ENCODE results near the gene EDARADD.
A peak's percentile ranks its signal among the peaks of the same experiment; 100 is the strongest.

EDARADD gene

DNA sequence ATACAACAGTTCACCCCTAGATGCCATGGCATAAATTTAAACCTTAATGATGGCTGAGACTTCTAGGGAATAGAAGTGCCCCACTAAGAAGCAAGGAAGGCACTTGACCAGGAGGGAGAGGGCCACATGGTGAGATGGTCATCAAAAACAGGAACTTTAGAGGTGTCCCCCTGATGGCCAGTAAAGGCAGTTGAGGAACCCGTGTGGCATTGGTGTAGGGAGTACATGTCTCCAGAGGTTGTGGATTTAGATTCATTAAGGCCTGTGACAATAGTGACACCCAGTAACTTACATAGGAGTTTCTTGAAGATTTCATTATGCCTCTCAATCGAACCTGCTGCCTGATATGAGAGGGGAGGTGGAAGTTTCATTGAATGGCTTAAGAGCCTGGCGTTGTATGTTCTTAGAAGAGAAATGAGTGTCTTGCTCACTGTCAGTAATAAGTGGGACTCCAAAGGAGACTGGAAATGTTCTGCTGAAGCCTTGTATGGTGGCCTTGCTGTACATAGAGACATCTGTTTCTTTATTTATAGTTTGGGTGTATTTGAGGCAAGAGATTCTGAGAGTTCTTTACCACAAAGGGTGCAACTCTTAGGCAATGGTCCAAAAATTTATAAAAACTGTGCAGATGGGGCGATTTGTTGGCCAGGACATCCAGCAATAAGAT lies 27.9 kb downstream of the EDARADD start:
- H3K9me3 ChIP-seq (ENCODE audit: insufficient read depth, low read depth, low read length) = no peaks in the 10 kb centered on the region
- H3K4ac ChIP-seq (ENCODE audit: low read depth, low read length) = no peak overlapping the region
- no peaks in the 10 kb centered on the region for H3K79me1 ChIP-seq (ENCODE audit: low read length)
- no peak overlapping the region for H4K8ac ChIP-seq (ENCODE audit: low read depth, low read length)
- no peak overlapping the region for H3K27ac ChIP-seq (ENCODE audit: low read depth, low read length)
- H3K4me3 ChIP-seq (ENCODE audit: low read depth, low read length) = no peak overlapping the region
- DNase-seq = no peak
- H2AFZ ChIP-seq (ENCODE audit: insufficient read depth, low read length, poor library complexity) = no peak overlapping the region
- H3K23ac ChIP-seq (ENCODE audit: low read length) = no peak overlapping the region
- no peak overlapping the region for H3K18ac ChIP-seq (ENCODE audit: low read length)
- no peak overlapping the region for H2BK12ac ChIP-seq (ENCODE audit: low read length)
- no peak overlapping the region for H4K12ac ChIP-seq (ENCODE audit: low read depth, low read length)
- no CpG with 5 or more reads among the region's 4 CpGs for WGBS (ENCODE audit: extremely low coverage, insufficient coverage, insufficient read length)
- H4K91ac ChIP-seq (ENCODE audit: low read depth, low read length) = peak overlapping the region; percentile 48
- no peak overlapping the region for H3K9ac ChIP-seq (ENCODE audit: low read length)
- H3K27me3 ChIP-seq (ENCODE audit: insufficient read depth, low read length) = no peaks in the 10 kb centered on the region
- H2AK5ac ChIP-seq (ENCODE audit: low read length) = no peak overlapping the region
- no peaks in the 10 kb centered on the region for H3K36me3 ChIP-seq (ENCODE audit: control insufficient read depth in 1 of 2, insufficient read depth in 2 of 2, low read length in 2 of 2)
- H3K79me2 ChIP-seq (ENCODE audit: control insufficient read depth, insufficient read depth, low read length, poor library complexity) = no peaks in the 10 kb centered on the region
- H2BK120ac ChIP-seq (ENCODE audit: insufficient read depth, low read length, poor library complexity) = no peak overlapping the region
- H3K14ac ChIP-seq (ENCODE audit: low read length) = no peak overlapping the region
- no peak overlapping the region for H2BK5ac ChIP-seq (ENCODE audit: low read depth, low read length, poor library complexity)
- no peak overlapping the region for H3K4me2 ChIP-seq (ENCODE audit: low read length)
- H3K4me1 ChIP-seq (ENCODE audit: control insufficient read depth in 1 of 2, insufficient read depth in 2 of 2, low read length in 2 of 2) = peaks cover 0 to 2% of the 10 kb centered on the region in 2 experiments

DNA sequence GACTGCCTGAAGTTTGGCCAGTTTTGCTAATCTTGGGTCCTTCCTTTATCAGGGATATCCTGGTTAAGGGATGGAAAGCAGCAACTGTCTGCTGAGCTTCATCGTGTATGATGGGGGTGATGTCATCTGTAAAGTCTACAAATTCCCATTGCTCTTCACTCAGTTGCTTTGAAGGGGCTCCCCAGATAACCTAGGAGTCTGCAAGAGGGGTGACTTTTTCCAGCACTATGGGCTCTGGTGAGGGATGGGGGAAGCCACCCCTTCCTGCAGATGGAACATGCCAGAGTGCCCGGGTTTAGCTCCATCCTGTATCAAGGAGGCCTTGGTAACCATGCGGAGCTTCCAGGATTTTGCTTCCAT lies 28.4 kb downstream of the EDARADD start:
- Histone ChIP-seq H3K9me3 (ENCODE audit: insufficient read depth, low read depth, low read length) (no peaks in the 10 kb centered on the region), H3K27me3 (ENCODE audit: insufficient read depth, low read length) (no peaks in the 10 kb centered on the region), H2BK120ac (ENCODE audit: insufficient read depth, low read length, poor library complexity) (no peak overlapping the region), H3K4me2 (ENCODE audit: low read length) (no peak overlapping the region), H4K91ac (ENCODE audit: low read depth, low read length) (no peak overlapping the region), H2BK5ac (ENCODE audit: low read depth, low read length, poor library complexity) (no peak overlapping the region), H3K23ac (ENCODE audit: low read length) (no peak overlapping the region), H3K14ac (ENCODE audit: low read length) (no peak overlapping the region), H3K18ac (ENCODE audit: low read length) (no peak overlapping the region), H3K9ac (ENCODE audit: low read length) (no peak overlapping the region), H2AK5ac (ENCODE audit: low read length) (no peak overlapping the region), H3K79me2 (ENCODE audit: control insufficient read depth, insufficient read depth, low read length, poor library complexity) (no peaks in the 10 kb centered on the region), H3K4me3 (ENCODE audit: low read depth, low read length) (no peak overlapping the region), H3K4me1 (ENCODE audit: control insufficient read depth in 1 of 2, insufficient read depth in 2 of 2, low read length in 2 of 2) (peaks cover 0 to 2% of the 10 kb centered on the region in 2 experiments), H3K27ac (ENCODE audit: low read depth, low read length) (no peak overlapping the region), H3K79me1 (ENCODE audit: low read length) (no peaks in the 10 kb centered on the region), H2AFZ (ENCODE audit: insufficient read depth, low read length, poor library complexity) (no peak overlapping the region), H3K4ac (ENCODE audit: low read depth, low read length) (no peak overlapping the region), H4K8ac (ENCODE audit: low read depth, low read length) (no peak overlapping the region), H3K36me3 (ENCODE audit: control insufficient read depth in 1 of 2, insufficient read depth in 2 of 2, low read length in 2 of 2) (no peaks in the 10 kb centered on the region), H4K12ac (ENCODE audit: low read depth, low read length) (no peak overlapping the region), H2BK12ac (ENCODE audit: low read length) (no peak overlapping the region)
- no peak for DNase-seq
- no CpG with 5 or more reads among the region's 3 CpGs for WGBS (ENCODE audit: extremely low coverage, insufficient coverage, insufficient read length)

DNA sequence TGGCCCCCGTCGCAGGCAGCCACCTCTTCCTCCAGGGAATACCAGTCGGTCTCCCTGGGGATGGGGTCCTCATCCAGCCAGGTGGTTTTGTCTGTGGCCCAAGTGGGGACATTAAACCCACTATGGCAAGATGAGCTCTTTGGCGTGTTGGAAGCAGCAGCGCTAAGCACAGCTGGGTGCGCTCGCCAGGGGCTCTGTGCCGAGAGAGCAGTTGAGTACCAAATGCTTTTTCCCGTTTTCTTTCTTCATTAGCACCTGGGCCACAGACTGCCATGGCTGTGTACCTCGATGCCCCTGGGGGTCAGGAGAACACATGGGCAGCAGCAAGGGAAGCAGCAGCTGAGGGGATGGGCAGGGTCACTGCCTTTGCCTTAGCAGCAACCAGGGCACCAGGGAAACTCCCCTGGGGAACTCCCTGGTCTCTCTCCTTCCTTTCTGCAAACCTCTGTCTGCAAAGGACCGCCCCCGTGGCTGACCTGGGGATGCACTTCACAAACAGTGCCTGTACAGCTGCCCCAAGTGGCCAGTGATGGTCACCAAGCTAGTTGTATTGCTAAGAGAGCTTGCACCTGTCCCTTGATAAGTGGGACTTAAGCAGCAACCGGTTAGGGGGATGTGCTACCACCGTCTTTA lies 31.1 kb downstream of the EDARADD start:
- H3K4me1 ChIP-seq (ENCODE audit: control insufficient read depth in 1 of 2, insufficient read depth in 2 of 2, low read length in 2 of 2) = no peaks in the 10 kb centered on the region
- H3K9ac ChIP-seq (ENCODE audit: low read length) = no peak overlapping the region
- no peak overlapping the region for H3K18ac ChIP-seq (ENCODE audit: low read length)
- no peak overlapping the region for H3K23ac ChIP-seq (ENCODE audit: low read length)
- H3K27me3 ChIP-seq (ENCODE audit: insufficient read depth, low read length) = no peaks in the 10 kb centered on the region
- H2BK120ac ChIP-seq (ENCODE audit: insufficient read depth, low read length, poor library complexity) = no peak overlapping the region
- no peaks in the 10 kb centered on the region for H3K79me2 ChIP-seq (ENCODE audit: control insufficient read depth, insufficient read depth, low read length, poor library complexity)
- no CpG with 5 or more reads among the region's 14 CpGs for WGBS (ENCODE audit: extremely low coverage, insufficient coverage, insufficient read length)
- H3K4me2 ChIP-seq (ENCODE audit: low read length) = no peak overlapping the region
- no peak overlapping the region for H4K8ac ChIP-seq (ENCODE audit: low read depth, low read length)
- no peak overlapping the region for H3K4me3 ChIP-seq (ENCODE audit: low read depth, low read length)
- H3K14ac ChIP-seq (ENCODE audit: low read length) = no peak overlapping the region
- no peak overlapping the region for H2BK12ac ChIP-seq (ENCODE audit: low read length)
- H4K91ac ChIP-seq (ENCODE audit: low read depth, low read length) = no peak overlapping the region
- no peaks in the 10 kb centered on the region for H3K36me3 ChIP-seq (ENCODE audit: control insufficient read depth in 1 of 2, insufficient read depth in 2 of 2, low read length in 2 of 2)
- no peak overlapping the region for H2AK5ac ChIP-seq (ENCODE audit: low read length)
- H3K4ac ChIP-seq (ENCODE audit: low read depth, low read length) = no peak overlapping the region
- H4K12ac ChIP-seq (ENCODE audit: low read depth, low read length) = no peak overlapping the region
- no peaks in the 10 kb centered on the region for H3K9me3 ChIP-seq (ENCODE audit: insufficient read depth, low read depth, low read length)
- H2BK5ac ChIP-seq (ENCODE audit: low read depth, low read length, poor library complexity) = no peak overlapping the region
- H2AFZ ChIP-seq (ENCODE audit: insufficient read depth, low read length, poor library complexity) = no peak overlapping the region
- no peak for DNase-seq
- H3K27ac ChIP-seq (ENCODE audit: low read depth, low read length) = no peak overlapping the region
- H3K79me1 ChIP-seq (ENCODE audit: low read length) = no peaks in the 10 kb centered on the region

DNA sequence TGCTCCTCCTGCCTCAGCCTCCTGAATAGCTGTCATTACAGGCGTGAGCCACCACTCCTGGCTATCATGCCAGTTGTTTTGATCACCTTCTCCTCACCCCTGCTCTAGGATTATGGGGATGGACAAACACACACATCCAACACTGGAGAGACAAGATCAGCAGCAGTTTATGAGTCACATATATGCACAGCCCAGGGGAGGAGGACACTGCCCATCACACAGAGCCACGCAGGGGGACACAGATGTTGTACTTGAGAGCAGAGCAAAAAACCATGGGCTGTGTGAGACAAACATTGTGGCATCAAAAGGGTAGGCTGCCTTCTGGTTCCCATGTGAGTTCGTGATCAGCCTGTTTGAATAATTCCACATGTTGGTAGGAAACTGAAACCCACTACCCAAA lies 32.1 kb downstream of the EDARADD start:
- Histone ChIP-seq H3K23ac (ENCODE audit: low read length) (no peak overlapping the region), H3K4me3 (ENCODE audit: low read depth, low read length) (no peak overlapping the region), H2AFZ (ENCODE audit: insufficient read depth, low read length, poor library complexity) (no peak overlapping the region), H3K18ac (ENCODE audit: low read length) (no peak overlapping the region), H3K4ac (ENCODE audit: low read depth, low read length) (no peak overlapping the region), H3K27me3 (ENCODE audit: insufficient read depth, low read length) (no peaks in the 10 kb centered on the region), H4K91ac (ENCODE audit: low read depth, low read length) (no peak overlapping the region), H3K9ac (ENCODE audit: low read length) (no peak overlapping the region), H4K12ac (ENCODE audit: low read depth, low read length) (no peak overlapping the region), H3K9me3 (ENCODE audit: insufficient read depth, low read depth, low read length) (no peaks in the 10 kb centered on the region), H3K4me2 (ENCODE audit: low read length) (no peak overlapping the region), H3K79me2 (ENCODE audit: control insufficient read depth, insufficient read depth, low read length, poor library complexity) (no peaks in the 10 kb centered on the region), H4K8ac (ENCODE audit: low read depth, low read length) (no peak overlapping the region), H3K14ac (ENCODE audit: low read length) (no peak overlapping the region), H3K27ac (ENCODE audit: low read depth, low read length) (no peak overlapping the region), H3K36me3 (ENCODE audit: control insufficient read depth in 1 of 2, insufficient read depth in 2 of 2, low read length in 2 of 2) (no peaks in the 10 kb centered on the region), H3K4me1 (ENCODE audit: control insufficient read depth in 1 of 2, insufficient read depth in 2 of 2, low read length in 2 of 2) (no peaks in the 10 kb centered on the region), H2AK5ac (ENCODE audit: low read length) (no peak overlapping the region), H2BK120ac (ENCODE audit: insufficient read depth, low read length, poor library complexity) (no peak overlapping the region), H2BK5ac (ENCODE audit: low read depth, low read length, poor library complexity) (no peak overlapping the region), H2BK12ac (ENCODE audit: low read length) (no peak overlapping the region), H3K79me1 (ENCODE audit: low read length) (no peaks in the 10 kb centered on the region)
- no CpG with 5 or more reads among the region's 3 CpGs for WGBS (ENCODE audit: extremely low coverage, insufficient coverage, insufficient read length)
- DNase-seq = no peak
